ENCODE measurements around the gene NKX2-3.
A peak's percentile ranks its signal among the peaks of the same experiment; 100 is the strongest.

NKX2-3 gene

DNA sequence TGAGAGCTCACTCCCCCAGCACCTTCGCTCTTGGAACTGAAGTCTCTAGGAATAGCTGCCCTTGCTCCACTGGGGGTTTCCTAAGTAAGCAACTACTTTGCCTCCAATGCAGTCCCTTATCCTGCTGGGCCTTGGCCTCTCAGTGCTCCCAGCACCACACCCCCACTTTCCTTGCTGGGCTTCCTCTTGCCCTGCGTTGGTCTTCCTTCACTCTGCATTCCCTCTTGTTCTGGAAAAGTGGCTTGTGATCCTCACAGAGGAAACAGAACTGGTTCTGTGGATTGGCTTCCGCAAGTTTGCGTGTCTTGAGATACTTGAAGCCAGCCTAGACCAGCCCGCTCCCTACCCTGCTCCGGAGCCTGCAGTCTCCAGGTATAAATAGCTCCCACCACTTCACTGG lies 6.4 kb downstream of the NKX2-3 start:
- DNase-seq = no peak

DNA sequence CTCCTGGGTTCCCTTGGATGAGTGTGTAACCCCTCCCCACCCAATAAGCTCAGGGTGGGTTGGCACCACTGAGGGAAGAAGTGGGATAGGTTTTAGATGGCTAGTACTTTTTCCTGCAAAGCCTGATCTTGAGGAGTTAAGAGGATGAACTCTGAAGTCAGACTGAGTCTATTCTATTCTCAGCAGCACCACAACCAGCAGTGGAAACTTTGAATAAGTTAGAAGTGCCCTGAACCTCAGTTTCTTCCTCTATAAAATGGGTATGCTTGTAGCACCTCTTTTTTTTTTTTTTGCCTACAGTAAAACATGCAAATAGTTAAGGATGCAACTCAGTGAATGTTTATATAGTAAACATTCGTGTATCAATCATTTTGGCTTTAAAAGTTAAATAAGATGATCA lies 7.1 kb downstream of the NKX2-3 start:
- no peak for DNase-seq

DNA sequence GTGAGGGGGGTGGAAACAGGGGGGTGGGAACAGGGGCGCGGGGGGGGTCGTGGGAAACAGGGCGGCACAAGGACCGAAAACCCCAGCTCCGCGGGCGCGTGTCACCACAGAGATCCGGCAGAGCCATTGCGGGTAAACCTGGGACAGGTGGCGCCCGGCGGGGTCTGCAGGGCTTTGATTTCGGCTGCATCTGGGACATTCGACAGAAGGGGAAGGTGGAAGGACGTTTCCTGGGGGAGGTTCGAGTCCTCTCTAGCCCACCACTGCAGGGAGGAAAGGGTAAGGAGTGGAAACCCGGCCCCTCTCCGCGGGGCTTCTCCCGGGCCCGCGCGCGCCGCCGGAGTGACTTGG lies 7.5 kb downstream of the NKX2-3 start:
- no peak for DNase-seq

DNA sequence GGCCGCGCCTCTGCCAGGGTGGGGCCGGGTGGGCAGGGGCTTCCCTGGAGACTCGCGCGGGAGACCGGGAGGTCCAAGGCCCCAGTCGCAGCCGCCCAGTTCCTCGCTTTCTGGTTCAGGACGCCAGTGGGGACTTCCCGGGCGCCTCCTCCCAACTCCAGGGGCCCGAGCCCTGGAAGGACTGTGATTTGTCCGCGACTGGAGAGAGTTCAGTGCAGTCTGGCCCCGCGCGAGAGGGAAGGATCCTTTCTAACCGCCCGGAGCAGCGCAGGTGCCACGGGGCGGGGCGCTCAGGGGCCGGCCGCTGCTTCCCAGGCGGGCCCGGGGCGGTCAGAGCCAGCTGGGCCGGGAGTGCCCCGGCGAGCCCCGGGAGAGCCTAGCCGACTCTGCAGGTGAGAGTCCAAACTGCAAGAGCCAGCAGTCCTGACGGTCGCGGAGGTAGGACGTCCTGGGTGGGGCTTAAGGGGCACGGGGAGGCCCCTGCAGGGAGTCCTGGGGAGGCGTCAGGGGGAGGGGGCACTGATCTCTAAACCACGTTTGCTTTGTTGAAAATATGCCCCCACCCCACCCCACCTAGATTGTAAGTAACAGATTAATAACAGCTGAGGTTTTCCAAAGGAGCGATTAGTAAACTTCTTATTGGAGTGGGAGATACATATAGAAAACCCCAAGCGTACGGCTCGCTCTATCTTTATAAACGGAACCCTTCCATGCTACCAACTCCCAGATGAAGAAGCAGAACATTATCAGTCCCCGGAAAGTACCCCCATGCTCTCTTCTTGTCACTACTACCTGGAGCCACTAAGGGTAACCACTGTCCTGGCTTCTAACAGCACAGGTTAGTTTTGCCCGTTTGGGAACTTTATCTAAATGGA lies 8.2 kb downstream of the NKX2-3 start:
- DNase-seq = no peak

DNA sequence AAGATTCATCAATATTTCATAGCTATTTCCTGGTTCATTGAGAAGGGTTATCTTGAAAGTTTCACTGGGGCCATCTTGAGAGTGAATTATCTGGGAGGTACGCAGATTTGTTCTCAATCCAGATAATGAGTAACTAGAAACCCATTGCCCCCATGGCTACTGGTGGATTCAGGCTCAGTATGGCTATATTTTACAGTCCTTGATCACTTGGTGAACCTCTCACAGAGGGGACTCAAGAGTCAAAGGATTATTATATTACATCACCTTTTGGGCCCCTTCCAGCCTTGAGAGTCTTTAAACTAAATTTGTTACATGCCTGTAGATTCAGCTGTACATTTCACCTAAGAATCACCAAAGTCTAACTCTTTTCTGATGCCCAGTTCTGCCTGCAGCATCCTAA lies 11.6 kb downstream of the NKX2-3 start:
- DNase-seq = no peak

DNA sequence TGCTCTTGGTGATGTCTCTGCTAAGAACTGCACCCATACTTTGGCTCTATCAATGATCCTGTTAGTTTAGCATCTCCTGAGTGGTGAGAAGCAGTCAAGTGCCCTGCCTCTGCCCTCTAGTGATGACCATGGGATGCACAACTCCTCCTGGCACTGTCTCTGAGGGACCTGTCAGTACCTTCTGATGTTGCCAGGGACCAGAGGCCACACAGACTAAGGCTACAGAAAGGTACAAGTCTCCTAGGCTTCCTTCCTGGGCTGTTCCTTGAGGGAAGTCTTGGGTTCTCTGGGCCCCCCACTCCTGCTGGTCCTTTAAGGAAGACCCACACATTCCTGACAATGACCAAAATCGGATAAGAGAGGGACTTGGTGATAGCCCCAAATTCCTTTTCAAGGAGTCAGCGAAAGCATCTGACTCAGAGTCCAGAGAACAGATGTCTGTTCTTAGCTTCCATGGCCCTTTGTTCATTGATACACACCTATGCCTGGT lies 15.3 kb downstream of the NKX2-3 start:
- DNase-seq = peak; percentile 12

DNA sequence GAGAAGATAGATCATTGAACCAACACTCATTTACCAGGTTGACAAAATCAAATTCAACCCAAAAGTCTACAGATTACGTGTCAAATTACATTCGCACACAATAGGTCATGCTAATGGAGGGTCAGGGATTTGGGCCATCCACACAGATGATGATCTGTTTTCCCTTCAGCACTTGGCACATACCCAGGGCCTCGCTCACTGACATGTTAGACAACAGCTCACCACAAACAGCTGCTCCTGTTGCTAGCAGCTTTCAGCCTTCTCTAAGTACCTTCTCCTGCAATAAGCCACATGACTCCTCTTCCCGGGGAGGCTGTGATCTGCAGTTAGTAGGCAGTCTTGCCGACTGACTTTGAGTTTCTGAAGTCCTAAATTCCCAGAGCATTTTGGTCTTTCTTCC lies 18.4 kb downstream of the NKX2-3 start:
- DNase-seq = peak; percentile 45

DNA sequence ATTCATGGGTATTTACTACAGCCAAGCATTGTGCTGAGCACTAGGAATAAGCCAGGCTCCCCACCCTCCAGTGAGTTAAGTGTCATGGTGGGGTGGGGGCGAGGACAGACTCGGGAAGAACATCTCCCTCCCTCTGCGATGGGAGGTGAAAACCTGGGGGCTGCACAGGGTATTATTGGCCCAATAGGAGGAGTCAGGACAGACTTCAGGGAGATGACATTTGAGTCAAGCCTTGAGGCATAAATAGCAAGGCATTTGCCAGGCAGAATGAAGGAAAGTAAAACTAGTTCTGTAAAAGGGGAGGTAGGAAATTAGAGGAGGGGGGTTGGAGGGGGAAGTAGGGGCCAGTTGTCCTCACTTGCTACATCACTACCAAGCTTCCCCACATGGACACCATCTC lies 18.9 kb downstream of the NKX2-3 start:
- DNase-seq = no peak

DNA sequence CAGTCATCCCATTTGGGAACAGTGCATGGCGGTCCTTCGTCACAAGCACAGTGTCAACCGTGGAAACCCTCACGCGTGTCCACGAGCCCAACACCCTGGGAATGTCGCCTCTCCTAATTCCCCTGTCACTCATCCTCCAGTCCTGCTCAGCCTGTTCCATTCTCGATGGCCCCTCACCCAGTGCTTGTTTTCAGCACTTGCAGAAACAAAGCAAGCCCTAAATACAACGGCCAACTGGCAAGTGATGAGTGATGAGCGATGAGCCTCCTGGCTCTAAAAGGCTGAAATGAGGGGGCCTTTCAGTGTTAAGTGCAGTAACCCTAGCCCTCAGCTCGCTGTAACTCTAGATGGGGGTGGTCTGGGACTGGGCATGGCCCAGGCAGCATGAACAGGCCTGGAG lies 22.6 kb downstream of the NKX2-3 start:
- no peak for DNase-seq

DNA sequence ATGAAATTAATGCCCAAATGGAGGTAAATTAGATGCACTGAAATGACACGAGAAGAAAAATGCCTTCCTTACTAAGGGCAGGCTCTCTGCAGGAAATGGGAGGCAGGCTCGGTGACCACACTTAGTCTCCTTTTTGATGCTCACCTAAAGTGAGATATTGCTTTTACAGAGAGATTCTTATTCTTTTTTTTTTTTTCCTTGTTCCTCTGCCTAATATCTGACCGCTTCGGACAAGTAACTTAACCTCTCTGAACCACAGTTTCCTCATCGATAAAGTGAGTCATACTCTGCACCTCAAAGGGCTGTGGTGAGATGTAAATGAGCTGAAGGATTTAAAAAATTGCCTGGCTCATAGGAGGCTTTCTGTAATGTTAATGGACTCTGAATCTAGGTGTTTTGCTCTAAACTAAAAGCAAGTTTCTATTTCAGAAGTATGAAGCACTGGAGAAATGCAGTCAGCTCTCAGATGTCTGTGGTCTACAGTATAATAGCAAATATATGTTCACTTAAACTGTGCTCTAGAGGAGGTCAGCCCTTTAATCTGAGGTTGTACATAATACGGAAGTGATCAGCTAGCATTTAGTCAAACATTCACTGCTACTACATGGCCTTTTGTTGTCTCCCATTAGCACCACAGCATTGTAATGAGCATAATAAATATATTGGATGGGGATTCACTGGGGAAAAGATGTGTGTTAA lies 23.2 kb downstream of the NKX2-3 start:
- no peak for DNase-seq

DNA sequence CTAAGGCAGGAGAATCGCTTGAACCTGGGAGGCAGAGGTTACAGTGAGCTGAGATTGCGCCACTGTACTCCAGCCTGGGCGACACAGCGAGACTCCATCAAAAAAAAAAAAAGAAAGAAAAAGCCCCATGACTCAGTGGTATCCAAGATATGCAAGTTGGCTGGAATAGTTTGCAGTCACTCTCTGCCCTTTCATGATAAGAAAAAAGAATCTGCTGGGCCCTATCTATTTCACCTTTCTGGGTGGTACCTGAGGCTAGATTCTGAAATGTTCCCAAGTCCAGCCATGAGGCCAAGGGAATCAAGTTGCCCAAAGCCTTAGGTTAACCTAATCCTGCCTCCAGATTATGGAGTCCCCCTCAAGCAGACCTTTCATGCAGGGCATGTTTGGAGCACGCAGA lies 24.3 kb downstream of the NKX2-3 start:
- no peak for DNase-seq

DNA sequence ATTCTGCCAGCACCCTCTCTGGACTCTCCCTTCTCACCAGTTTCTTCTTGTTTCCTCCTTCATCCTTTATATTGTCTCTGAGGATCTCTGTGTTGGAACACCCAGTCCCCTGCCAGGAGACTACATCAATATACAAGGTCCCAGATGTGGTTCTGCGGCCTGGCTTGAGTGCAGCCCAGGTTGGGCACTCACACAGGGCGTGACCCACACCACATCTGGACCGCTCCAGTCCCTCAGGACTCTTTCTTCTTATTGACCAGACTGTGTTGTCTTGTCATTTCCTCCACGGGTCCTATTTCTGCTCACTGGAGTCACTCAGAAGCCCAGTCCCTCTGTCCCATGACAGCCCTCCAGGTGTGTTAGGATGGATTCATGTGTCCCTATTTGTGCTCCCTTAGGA lies 26.0 kb downstream of the NKX2-3 start:
- DNase-seq = no peak

DNA sequence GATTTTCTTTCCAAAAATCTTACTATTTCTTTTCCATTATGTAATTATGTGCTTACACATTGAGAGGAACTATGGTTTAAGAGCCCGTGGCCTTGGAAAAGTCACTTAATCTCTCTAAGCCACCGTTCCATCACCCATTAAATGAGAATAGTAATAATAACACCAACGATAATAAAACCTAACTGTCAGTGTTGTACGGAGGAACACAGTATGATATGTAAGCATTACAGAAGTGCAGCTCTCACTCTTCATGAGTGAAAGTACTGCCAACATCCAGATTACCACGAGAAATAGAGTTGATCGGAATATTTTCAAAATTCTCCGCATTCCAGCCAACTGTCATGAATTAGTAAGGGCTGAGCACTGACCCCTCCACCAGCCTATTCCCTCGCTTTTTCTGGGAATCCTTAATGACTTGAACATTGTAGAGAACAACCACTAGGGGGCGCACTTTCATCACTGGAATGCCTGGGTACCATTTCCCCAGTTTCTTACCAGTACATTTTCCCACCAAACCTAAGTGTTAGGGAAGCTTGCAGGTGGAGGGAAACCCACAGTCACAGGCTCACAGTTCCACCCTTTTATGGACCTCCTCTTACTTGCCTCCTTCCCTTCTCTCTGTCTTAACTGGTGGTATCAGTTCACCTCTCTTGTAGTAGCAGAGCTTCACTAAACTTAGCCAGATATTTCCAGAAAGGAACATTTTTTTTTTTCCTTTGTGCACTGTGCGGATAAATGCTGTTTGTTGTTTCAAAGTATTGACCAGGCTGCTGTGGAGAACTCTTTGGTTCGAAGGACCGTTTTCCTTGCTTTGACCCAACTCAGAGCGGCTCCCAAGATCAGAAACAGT lies 27.8 kb downstream of the NKX2-3 start:
- DNase-seq = peak; percentile 29

DNA sequence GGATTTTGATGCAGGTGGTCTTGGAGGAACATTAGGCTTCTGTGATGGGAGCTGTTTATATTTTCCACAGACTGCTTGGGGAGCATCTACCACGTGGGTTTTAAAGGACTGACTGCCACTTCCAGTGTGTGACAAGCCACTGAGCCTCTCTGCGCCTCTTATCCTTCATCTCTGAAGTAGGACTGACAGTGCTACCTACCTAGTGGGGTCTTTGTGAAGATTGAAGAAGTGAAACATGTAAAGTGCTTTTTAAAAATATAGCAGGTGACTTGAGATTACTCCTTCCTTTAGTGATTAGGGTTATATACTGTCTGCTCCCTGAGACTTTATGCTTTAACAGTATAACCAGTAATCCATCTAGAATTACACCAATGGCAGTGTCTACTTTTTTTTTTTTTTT lies 29.9 kb downstream of the NKX2-3 start:
- DNase-seq = no peak

DNA sequence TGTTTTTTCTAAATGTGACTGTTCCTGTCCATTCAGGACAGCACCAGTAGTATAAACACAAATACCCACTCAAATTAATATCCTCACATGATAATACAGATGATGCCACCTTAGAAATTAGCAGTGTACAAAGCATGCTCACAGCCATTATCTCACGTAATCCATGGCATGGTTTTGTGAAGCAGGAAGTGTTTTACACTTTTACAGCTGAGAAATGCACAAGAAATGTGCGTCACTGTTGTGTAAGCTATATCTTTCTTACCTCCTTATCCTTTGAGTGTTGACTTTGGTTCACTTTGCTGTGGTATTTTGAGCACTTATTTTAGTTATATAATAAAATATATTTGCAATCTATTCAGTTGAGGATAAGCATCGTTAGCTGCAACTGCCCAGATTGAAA lies 31.6 kb downstream of the NKX2-3 start:
- DNase-seq = no peak

DNA sequence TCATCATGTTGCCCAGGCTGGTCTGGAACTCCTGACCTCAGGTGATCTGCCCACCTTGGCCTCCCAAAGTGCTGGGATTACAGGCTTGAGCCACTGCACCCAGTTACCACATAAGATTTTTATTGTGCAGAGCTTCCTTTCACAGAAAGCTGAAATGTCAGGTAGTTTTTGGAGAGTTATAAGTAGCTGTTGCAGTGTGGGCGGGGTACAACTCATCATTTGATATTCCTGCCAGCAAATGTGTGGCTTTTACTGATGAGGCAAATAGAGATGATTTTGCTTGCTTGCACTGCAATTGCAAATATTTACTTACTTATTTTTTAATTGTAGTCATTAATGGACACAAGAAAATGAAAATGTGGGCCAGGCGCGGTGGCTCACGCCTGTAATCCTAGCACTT lies 32.4 kb downstream of the NKX2-3 start:
- no peak for DNase-seq

DNA sequence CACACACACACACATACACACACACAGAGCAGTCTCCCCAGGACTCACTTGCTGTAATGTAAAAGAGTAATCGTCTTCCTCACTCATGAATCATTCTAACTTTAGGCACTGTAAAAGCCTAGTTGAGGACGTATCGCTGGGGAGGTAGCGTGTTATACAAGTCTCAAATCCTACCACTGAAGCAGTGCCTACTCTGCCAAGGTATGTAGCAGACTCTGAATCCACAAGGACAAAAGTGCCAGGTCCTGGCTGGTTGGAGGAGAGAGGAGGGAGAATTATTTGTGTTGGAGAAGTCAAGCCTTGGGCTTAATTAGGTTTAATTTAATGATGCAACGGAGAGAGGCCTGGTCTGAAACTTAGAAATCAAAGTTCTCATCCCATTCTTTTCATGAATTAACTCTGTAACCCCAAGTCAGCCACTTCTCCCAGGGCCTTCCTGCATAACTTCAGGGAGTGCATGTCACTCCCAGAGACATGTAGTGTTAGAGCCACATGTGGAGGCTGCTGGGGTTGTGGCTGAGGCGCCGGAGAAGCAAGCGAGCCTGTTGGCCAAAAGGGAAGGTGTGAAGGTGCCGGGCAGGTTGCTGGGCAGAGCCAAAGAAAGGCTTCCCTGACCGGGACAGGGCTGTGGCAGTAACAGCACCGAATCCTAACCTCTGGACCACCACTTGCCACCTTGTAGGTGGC lies 36.7 kb downstream of the NKX2-3 start:
- DNase-seq = no peak

DNA sequence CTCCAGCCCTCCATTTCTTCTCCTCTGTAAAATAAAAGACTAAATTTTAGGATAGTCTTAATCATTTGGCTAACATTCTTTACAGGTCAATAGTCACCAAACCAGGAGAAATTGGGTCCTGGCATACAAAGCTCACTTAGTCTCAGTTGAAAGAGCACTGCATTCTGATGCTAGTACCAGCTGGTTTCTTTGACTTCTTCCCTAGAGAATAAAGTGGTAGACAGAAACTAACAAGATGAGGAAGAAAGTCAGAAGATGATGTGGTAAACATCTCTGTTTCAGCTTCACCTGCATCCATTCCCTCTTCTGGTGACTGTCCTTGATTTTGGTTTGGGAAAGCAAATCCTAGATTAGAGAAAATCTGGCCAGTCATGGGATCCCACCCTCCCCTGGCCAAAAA lies 37.2 kb downstream of the NKX2-3 start:
- DNase-seq = no peak

DNA sequence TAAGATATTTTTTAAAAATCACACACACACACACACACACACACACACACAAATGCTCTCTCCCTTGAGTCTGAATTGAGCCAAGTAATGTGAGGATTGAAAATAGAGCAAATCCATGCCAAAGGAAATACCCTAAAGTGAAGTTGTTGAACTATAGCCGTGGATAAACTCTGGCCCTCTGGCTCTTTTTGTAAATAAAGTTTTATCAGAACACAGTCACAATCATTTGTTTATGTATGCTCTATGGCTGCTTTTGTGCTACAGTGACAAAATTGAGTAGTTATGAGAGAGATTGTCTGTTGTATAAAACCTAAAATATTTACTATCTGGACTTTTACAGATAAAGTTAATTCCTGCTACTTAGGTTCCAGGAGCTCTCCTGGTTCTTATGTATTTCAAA lies 39.1 kb downstream of the NKX2-3 start:
- no peak for DNase-seq

DNA sequence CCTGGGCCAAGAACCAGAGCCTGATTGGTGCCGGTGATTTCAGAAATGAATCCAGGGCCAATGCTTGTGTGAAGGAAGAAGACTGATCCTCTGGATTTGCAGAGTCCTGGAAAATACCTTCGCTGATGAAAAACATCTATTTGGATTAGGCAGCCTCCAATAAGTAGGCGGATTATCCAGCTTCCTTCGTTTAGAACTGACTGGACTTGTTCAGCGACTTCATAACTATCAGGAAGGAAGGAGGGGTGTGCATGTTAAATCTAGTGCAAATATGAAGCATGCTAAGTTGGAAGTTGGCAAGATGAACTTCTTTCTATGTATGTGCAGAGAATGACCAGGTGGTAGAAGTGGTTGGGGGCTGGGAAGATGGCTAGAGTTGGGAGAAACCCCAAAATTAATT lies 41.0 kb downstream of the NKX2-3 start:
- no peak for DNase-seq

DNA sequence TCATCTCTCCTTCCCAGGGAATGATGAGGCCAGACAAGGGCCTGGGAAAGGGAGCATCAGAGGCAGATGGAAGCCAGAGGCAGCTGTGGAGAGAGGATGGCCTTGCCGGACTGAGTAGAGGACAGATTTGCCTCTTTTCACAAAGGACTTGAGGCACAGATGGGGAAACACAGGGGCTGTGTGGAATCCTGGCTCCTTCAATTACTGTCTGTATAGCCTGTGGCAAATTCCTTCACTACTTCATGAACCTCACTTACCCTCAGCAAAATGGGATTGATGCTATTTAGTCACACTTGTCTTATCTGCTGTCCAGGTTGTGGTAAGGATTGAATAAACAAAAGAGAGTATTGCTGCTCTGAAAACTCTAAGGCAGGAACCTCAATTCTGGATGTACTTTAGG lies 47.2 kb downstream of the NKX2-3 start:
- no peak for DNase-seq

DNA sequence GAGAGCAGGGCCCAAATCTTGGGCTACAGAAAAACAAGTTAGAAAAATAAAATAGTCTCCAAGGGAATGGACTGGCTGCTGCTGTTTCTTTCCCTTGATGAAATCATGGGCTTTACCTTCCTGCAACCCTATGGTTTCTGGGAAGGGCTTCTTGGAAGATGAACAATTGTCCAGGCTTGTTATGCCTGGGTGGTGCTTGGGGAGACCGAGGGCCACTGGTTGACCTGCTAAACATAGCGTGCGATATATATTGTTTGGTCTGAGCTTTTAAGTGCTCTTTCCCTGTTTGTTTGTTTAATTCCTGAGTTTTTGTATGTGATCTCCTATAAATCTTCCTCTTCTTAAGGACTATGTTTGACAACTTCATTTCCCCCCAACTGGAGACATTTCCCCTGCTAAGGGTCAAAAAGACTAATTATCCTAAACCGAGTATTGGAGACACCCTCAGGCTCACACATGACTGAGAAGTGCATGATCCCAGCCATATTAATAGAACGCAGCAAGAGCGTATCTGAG lies 49.6 kb downstream of the NKX2-3 start:
- no peak for DNase-seq

All from fibroblast of skin of abdomen (primary cell).